Retinal pigment epithelial cell (primary cell): Measurements from ENCODE around the gene TMEM14C.

Experiments
- DNase-seq: peaks from one replicate; pipeline ENCODE4 v3.0.0-alpha.2; 2010; ENCODE audit warnings: low read depth
- H3K4me3 ChIP-seq: 2 replicates; pipeline ENCODE4 v1.5.1; 2011; ENCODE audit warnings: mild to moderate bottlenecking, low read length, control low read depth, moderate library complexity
- CTCF ChIP-seq: conservative IDR thresholded peaks from 2 replicates; pipeline ENCODE4 v1.5.1; 2011; ENCODE audit warnings: low read depth, low read length, control low read depth, inconsistent platforms

The TMEM14C gene

GRCh38 chr6:10769419-10769818, 46.5 kb downstream of the TMEM14C start:
- no peak for TF ChIP-seq CTCF
- no peak for DNase-seq
- no peak overlapping the region for H3K4me3 ChIP-seq

DNA sequence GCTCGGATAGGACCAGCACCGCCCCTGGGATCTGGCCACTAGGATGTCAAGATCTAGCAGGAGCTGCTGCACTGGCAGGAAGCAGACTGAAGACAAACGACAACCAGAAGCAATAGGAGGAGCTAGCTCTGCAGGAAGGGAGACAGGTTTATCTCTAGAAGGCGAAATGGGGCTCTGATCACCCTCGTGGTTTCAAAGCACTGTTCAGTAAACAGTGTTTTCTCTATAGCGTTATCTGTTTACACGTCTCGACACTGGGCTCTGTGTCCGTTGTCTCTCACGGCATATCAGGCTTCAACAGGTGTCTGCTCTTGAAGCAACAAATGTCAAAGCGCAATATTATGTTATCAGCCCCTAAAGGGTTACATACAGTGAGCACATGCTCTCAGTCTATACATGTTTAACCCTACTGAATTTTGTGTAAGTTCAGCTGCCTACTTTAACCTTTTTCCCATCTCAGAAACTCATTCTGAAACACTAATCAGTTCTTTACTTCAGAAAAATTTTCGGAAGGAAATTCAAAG, 48.6 kb downstream of the TMEM14C start:
- no peak for DNase-seq
- no peak overlapping the region for H3K4me3 ChIP-seq
- no peak for TF ChIP-seq CTCF

- TF ChIP-seq CTCF = no peak
- no peak overlapping the region for H3K4me3 ChIP-seq
- DNase-seq = no peak
Measured at GRCh38 chr6:10778230-10778629, 55.4 kb downstream of the TMEM14C start.

GRCh38 chr6:10779076-10779475, 56.2 kb downstream of the TMEM14C start:
- TF ChIP-seq CTCF = no peak
- H3K4me3 ChIP-seq = no peak overlapping the region
- no peak for DNase-seq
